ENCODE data around the gene BNIP3.
A peak's percentile ranks its signal among the peaks of the same experiment; 100 is the strongest.
"Not testable (repeated sequence)": the region's sequence is repeated elsewhere in the genome, so short reads cannot be mapped to it uniquely, and the experiment has no call there.

The BNIP3 gene

GRCh38 chr10:132001238-132001972, 19.7 kb upstream of the BNIP3 start:
- DNase-seq = no peak

GRCh38 chr10:131998845-131999681, 17.3 kb upstream of the BNIP3 start:
- no peak for DNase-seq

GRCh38 chr10:131998050-131998844, 16.5 kb upstream of the BNIP3 start:
- no peak for DNase-seq

DNA sequence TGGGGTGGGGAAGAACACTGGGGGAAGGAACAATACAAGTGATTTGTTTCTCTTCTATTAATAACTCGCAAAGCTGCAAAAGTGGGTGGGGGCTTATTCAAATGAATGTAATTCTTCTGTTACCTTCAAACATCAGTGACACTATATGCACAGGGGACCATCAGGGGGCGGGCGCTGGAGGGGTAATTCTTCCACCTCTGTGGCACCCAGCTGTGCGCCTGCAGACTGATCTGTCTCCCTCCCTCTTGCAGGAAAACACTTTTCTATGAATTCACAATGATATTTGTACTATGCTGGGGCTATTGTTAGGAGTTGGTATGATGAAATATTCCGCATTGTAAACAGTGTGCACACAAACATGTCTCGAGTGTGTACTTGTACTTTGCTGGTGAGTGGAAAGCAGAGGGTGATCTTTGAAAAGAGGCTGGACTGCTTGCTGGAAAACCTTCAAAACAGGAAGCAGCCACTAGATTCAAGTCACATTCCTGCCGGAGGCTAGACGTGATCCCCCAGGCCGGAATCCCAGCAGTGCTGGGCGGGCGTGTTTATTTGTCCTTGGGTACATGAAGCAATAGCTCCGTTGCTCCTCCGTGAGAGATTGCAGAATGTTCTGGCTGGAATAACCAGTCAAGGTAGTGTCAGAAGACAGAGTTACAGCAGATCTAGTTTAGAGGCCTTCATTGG, 15.8 kb upstream of the BNIP3 start:
- no peak for DNase-seq

DNA sequence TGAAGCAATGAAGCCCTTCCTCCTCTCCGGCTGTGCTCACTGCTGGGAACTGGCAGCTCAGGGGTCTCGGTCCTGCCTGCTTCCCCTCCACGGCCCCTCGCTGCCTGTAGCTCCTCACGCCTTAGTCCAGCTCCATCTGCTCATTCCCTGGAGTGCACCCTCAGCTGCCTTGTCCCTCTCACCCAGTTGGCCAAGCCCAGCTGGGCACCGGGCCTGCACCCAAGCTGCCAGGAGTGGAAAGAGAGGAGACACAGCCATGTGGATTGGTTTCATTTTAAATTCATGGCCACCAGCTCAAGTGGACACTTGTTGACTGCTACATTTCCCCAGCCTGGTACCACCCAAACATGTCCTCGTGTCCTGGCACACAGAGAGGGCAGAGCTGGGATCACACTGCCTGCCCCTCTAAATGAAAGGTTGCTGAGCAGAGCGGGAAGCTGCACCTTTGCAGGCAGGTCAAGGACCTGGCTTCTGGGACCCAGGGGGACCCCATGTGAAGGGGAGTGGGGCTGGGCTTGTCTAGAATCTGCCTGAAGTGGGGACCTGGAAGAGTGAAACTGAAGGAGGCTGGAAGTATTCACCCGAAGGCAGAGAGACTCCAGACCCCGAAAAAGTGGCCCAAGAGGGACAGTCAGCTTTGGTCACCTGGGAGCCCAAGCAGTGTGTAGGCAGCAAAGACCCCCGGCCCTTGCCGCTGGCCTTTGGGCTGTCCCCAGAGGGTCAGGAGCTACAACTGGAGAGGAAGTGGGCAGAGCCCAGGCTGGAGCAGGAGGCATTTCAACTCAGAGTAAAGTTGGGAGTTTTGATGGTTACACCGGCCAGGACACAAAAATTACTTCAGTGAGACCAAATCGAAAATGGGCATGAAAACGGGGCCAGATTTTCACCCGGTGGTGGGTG, 15.0 kb upstream of the BNIP3 start:
- DNase-seq = no peak

- DNase-seq = no peak
Measured at GRCh38 chr10:131994435-131994834, 12.7 kb upstream of the BNIP3 start.

GRCh38 chr10:131993275-131993674, 11.6 kb upstream of the BNIP3 start:
- no peak for DNase-seq

GRCh38 chr10:131991726-131992125, 10.0 kb upstream of the BNIP3 start:
- no peak for DNase-seq

DNA sequence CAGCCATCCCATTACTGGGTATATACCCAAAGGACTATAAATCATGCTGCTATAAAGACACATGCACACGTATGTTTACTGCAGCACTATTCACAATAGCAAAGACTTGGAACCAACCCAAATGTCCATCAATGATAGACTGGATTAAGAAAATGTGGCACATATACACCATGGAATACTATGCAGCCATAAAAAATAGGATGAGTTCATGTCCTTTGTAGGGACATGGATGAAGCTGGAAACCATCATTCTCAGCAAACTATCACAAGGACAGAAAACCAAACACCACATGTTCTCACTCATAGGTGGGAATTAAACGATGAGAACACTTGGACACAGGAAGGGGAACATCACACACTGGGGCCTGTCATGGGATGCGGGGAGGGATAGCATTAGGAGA, 6.1 kb upstream of the BNIP3 start:
- DNase-seq = not testable (repeated sequence)

DNA sequence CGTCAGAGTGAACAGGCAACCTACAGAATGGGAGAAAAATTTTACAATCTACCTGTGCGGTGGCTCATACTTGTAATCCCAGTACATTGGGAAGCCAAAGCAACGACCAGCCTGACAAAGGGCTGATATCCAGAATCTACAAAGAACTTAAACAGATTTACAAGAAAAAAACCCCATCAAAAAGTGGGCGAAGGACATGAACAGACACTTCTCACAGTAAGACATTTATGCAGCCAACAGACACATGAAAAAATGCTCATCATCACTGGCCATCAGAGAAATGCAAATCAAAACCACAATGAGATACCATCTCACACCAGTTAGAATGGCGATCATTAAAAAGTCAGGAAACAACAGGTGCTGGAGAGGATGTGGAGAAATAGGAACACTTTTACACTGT, 5.6 kb upstream of the BNIP3 start:
- DNase-seq = not testable (repeated sequence)

DNA sequence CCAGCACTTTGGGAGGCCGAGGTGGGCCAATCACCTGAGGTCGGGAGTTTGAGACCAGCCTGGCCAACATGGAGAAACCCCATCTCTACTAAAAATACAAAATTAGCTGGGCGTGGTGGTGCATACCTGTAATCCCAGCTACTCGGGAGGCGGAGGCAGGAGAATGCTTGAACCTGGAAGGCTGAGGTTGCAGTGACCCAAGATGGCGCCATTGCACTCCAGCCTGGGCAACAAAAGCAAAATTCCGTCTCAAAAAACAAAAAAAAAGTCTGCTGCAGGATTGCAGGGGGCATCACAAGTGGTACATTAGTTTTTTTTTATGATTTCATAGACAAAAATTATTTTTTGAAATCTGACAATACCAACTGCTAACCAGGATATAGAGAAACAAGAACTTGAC, 5.1 kb upstream of the BNIP3 start:
- DNase-seq = not testable (repeated sequence)

DNA sequence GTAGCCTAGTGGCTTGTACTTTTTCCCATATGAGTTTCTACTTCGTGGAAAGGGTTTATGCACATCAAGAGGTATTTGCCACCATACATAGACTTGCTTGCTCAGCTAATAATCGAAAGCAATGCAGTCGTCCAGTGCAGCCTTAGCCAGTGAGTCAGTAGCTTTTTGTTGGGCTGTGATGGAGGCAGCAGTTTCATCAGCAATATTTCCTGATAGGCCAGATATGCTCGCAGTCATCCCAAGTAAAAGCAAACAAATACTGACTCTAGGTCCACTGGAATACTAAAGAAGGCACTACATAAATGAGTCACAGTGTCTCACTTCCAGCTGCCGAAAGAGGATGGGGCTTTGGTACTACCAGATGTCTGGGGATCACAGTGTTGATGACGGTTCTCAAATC, 2.1 kb upstream of the BNIP3 start:
- DNase-seq = no peak

DNA sequence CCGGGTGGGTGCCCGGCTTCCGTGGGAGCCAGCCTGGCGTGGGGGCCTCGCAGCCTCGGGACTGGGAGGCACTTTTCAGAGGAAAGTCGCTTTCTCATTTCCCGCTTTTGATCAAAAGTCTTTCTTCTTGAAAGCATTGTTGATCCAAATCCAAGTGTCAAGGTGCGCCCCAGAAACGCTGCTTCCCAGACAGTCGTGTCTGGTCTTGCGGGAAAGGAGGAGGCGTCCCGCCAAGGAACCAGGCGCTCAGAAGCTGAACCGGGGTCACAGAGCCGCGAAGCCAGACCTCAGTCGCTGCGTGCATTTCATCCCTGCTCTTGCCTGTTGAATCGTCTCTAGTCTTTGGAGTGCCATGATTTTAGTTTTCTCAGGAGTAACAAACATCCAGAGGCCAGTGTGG, 1.1 kb upstream of the BNIP3 start:
- no peak for DNase-seq

GRCh38 chr10:131982185-131982756, 548 bp upstream of the BNIP3 start:
- DNase-seq = no peak

- peak; percentile 58 for DNase-seq
Measured at GRCh38 chr10:131980761-131981428, 828 bp downstream of the BNIP3 start.

DNA sequence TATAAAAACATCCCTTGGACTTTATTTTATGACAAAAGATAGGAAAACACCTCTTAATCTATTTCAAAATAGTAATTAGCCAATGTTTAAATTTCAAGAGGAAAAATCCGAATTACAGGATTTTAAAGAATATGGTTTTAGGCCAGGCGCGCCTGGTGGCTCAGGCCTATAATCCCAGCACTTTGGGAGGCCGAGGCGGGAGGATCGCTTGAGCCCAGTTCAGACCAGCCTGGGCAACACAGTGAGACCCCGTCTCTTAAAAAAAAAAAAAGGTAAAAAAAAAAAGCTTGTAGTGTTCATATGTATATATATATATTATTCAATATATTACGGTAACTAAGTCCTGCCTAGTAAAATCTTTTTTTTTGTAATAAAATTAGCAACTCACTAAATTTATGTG, 1.4 kb downstream of the BNIP3 start:
- no peak for DNase-seq

- DNase-seq = no peak
Measured at GRCh38 chr10:131979821-131980270, 1.9 kb downstream of the BNIP3 start.

DNA sequence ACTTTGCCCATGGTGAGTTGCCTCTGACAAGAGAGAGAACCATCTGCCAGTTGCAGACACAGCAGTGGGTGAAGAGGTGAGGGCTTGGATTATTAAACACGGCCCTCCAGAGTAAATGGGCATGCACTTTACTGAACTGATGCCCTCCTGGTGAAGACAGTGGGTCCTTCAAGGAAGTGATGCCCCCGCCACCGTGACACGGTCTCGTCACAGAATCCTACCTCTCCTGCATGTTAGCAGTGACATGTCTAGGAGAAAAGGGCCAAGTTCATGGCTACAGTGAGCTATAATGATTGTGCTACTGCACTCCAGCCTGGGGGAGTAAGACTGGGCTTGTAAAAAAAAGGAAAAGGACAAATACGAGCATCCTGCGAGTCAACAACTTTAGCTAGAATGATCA, 2.4 kb downstream of the BNIP3 start:
- no peak for DNase-seq

DNA sequence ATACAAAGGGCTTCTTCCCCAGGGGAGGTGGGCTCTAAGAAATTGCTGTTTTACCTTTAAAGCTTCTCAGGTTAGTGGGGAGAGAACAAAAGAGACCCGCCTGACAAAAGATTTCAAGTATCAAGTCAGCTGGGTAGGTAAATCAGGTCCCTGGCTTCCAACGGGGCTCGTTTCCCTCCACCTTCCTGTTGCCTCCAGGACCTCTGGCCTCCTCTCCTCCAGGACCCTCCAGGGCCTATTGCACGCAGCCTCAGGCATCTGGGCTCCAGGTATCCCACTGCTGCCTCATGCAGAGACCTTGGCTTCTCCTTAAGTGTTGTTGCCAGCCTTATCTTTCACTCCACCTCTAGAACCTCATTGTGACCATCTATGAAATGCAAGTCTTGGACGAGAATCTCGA, 2.9 kb downstream of the BNIP3 start:
- DNase-seq = no peak

DNA sequence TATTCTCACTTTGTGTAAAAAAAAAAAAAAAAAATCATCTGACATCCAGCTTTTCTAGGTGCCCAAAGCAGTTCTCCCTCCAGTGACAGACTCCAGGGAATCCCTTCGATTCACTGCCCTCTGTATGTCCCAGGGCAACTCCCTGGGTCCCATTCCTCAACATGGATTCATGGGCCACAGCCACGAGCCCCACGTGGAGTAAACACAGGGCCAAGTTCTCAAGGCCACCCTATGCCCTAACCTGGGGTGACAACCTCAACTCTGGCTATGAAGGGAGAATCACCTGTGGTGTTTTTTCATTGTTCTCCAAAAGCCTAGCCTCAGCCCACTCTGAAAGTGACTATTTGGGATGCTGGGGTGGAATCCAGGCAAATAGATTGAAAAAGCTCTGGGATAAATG, 3.4 kb downstream of the BNIP3 start:
- DNase-seq = no peak
